CD14-positive monocyte (primary cell): ENCODE measurements around the gene TMTC2. TPM values are rescaled to one million over a fixed set of nuclear protein-coding genes. Genes with fewer than 3 reads are reported as not detected.

Source experiments
- DNase-seq, 3 donors: peaks; one replicate each; pipeline ENCODE4 v3.0.0-alpha.2; 2011 to 2022
- H2AFZ ChIP-seq: 2 replicates; pipeline ENCODE4 v1.6.0; 2012; ENCODE audit warnings: mild to moderate bottlenecking, low read depth, low read length, inconsistent platforms; ENCODE audit not compliant: insufficient read depth, poor library complexity, severe bottlenecking
- H3K27ac ChIP-seq, 2 donors: 1 replicate in 1 of 2; 2 replicates in 1 of 2; pipeline ENCODE4 v1.5.1; 2012 to 2013; ENCODE audit warnings: low read length in 2 of 2, control low read depth in 1 of 2, inconsistent platforms in 1 of 2, low read depth in 1 of 2, mild to moderate bottlenecking in 1 of 2
- H3K27me3 ChIP-seq, 2 donors: one replicate each; pipeline versions ENCODE4 v1.6.0 to v1.6.1; 2011 to 2013; ENCODE audit warnings: low read length in 2 of 2; ENCODE audit not compliant: control insufficient read depth in 2 of 2, insufficient read depth in 2 of 2
- H3K36me3 ChIP-seq, 2 donors: replicated peaks in 1 of 2; 1 replicate in 1 of 2; 2 replicates in 1 of 2; pipeline versions ENCODE4 v1.5.1 to v1.6.1; 2012 to 2013; ENCODE audit warnings: low read length in 2 of 2, control low read depth in 1 of 2, inconsistent platforms in 1 of 2, mild to moderate bottlenecking in 1 of 2; ENCODE audit not compliant: insufficient read depth in 2 of 2, control insufficient read depth in 1 of 2
- H3K4me1 ChIP-seq, 2 donors: 1 replicate in 1 of 2; 2 replicates in 1 of 2; pipeline versions ENCODE4 v1.5.1 to v1.6.1; 2012 to 2013; ENCODE audit warnings: low read length in 2 of 2, control low read depth in 1 of 2, inconsistent platforms in 1 of 2, mild to moderate bottlenecking in 1 of 2, moderate library complexity in 1 of 2; ENCODE audit not compliant: insufficient read depth in 2 of 2, control insufficient read depth in 1 of 2
- H3K4me2 ChIP-seq: replicated peaks from 2 replicates; pipeline ENCODE3; 2012; ENCODE audit warnings: low read length, moderate library complexity, mild to moderate bottlenecking; ENCODE audit not compliant: poor library complexity, severe bottlenecking; ENCODE audit errors: extremely low read depth
- H3K4me3 ChIP-seq, 3 experiments: fragments of 200-600 bp in 1 of 3; sonication (generic) in 1 of 3; replicated peaks in 1 of 3; 1 replicate in 2 of 3; 2 replicates in 1 of 3; pipeline ENCODE4 v1.5.1; 2011 to 2013; ENCODE audit warnings: low read length in 3 of 3, mild to moderate bottlenecking in 3 of 3, control low read depth in 2 of 3, low read depth in 2 of 3, inconsistent platforms in 1 of 3, moderate library complexity in 1 of 3
- H3K79me2 ChIP-seq: 2 replicates; pipeline ENCODE4 v1.6.0; 2012; ENCODE audit warnings: mild to moderate bottlenecking, control low read depth, inconsistent platforms, low read length, moderate library complexity; ENCODE audit not compliant: insufficient read depth
- H3K9ac ChIP-seq: 2 replicates; pipeline ENCODE4 v1.6.0; 2017; ENCODE audit warnings: low read length, mild to moderate bottlenecking; ENCODE audit not compliant: insufficient read depth, poor library complexity, severe bottlenecking
- H3K9me3 ChIP-seq, 2 donors: replicated peaks in 1 of 2; 1 replicate in 1 of 2; 2 replicates in 1 of 2; pipeline versions ENCODE4 v1.5.1 to v1.6.1; 2012 to 2013; ENCODE audit warnings: low read length in 2 of 2, control low read depth in 1 of 2; ENCODE audit not compliant: control insufficient read depth in 1 of 2, insufficient read depth in 1 of 2
- H4K20me1 ChIP-seq: 2 replicates; pipeline ENCODE4 v1.6.0; 2012; ENCODE audit warnings: mild to moderate bottlenecking, low read length, control low read depth, moderate library complexity; ENCODE audit not compliant: insufficient read depth
- H3K27ac Mint-ChIP-seq, 7 donors: one replicate each; pipeline ENCODE4 v1.8.0; 2020; ENCODE audit warnings: mild to moderate bottlenecking in 7 of 7, mixed read lengths in 7 of 7, moderate library complexity in 6 of 7, inconsistent platforms in 2 of 7
- H3K27me3 Mint-ChIP-seq, 3 donors: one replicate each; pipeline ENCODE4 v1.8.0; 2021 to 2022; ENCODE audit warnings: low read depth in 3 of 3, mild to moderate bottlenecking in 3 of 3, mixed read lengths in 3 of 3, moderate library complexity in 3 of 3, inconsistent platforms in 1 of 3
- H3K36me3 Mint-ChIP-seq, 2 donors: one replicate each; pipeline ENCODE4 v1.8.0; 2020; ENCODE audit warnings: mixed read lengths in 2 of 2, inconsistent platforms in 1 of 2, mild to moderate bottlenecking in 1 of 2
- H3K4me1 Mint-ChIP-seq: one replicate; pipeline ENCODE4 v1.8.0; 2020; ENCODE audit warnings: mild to moderate bottlenecking, mixed read lengths
- H3K4me3 Mint-ChIP-seq, 2 donors: one replicate each; pipeline ENCODE4 v1.8.0; 2020; ENCODE audit warnings: mild to moderate bottlenecking in 2 of 2, mixed read lengths in 2 of 2, moderate library complexity in 1 of 2
- H3K9me3 Mint-ChIP-seq, 7 donors: one replicate each; pipeline ENCODE4 v1.8.0; 2020 to 2022; ENCODE audit warnings: mixed read lengths in 7 of 7, mild to moderate bottlenecking in 6 of 7, moderate library complexity in 6 of 7, inconsistent platforms in 2 of 7
- WGBS: methylation state at CpG from one replicate; pipeline ENCODE4 v1.1.5; 2013; ENCODE audit warnings: missing lambda C conversion rate; ENCODE audit not compliant: insufficient coverage; 5-methylcytosine and 5-hydroxymethylcytosine counted together
- intact Hi-C, 2 donors: fragments of 100-400 bp; cut with micrococcal nuclease; formaldehyde crosslinking; loops; one replicate each; pipeline versions ENCODE4 v1.15.0 to v1.15.1; 2023
- polyA plus RNA-seq, 3 donors: library from polyadenylated mRNA; depleted of rRNA in 1 of 3; unstranded in 2 of 3; stranded (reverse) in 1 of 3; fragments of 300-500 nt in 2 of 3; fragments of >200 nt in 1 of 3; fragmentation: Illumina TruSeq in 2 of 3; gene quantifications; 1 replicate in 2 of 3; 2 replicates in 1 of 3; pipeline ENCODE4 v1.2.3, GENCODE V29; 2012 to 2021
- TF ChIP-seq, protein P1 (sequence below): fragments of 200-600 bp; IDR thresholded peaks from one replicate; pipeline ENCODE4 v1.8.0; 2022; ENCODE audit warnings: antibody characterized with exemption, mild to moderate bottlenecking

The TMTC2 gene
- polyA plus RNA-seq, 3 donors = 2.5 to 15.7 (median 3.3) TPM

DNA sequence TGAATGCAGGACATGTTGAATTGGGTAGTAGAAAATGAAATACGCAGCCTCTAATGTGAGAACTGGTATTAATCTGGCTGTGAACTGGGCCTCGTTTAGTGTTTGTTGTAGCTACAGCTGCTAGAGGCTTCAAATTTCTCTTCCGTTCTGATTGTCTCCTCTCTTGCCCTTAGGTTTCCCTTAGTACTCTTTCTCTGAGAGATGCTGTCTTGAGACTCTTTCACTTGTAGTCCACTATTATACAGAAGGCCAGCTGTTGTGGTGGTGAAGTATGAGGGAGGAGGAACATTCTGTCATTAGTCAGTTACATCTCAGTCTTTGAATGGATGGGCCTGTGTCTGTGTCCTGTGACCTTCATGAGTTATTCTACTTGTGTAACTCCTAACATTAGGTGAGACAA is 322.0 kb downstream of the TMTC2 start:
- H3K27ac ChIP-seq = no peak overlapping the region
- H3K4me3 ChIP-seq = no peak overlapping the region
- H3K9me3 ChIP-seq = peaks cover 23 to 30% of the 10 kb centered on the region in 2 donors
- H3K9me3 Mint-ChIP-seq = peaks cover 25 to 41% (median 36%) of the 10 kb centered on the region in 7 donors
- H3K4me3 Mint-ChIP-seq = no peak overlapping the region
- no peak overlapping the region for H2AFZ ChIP-seq
- no peak overlapping the region for H3K9ac ChIP-seq
- H3K36me3 ChIP-seq = peaks cover 33 to 66% of the 10 kb centered on the region in 2 donors
- no peak overlapping the region for H3K4me2 ChIP-seq
- 0% methylated on average over 1 of the region's 3 CpGs for WGBS
- no peaks in the 10 kb centered on the region for H3K27me3 Mint-ChIP-seq
- DNase-seq = no peak
- peaks cover 56 to 83% of the 10 kb centered on the region in 2 donors for H3K36me3 Mint-ChIP-seq
- no peaks in the 10 kb centered on the region for H4K20me1 ChIP-seq
- peaks cover 7% of the 10 kb centered on the region for H3K4me1 Mint-ChIP-seq
- H3K79me2 ChIP-seq = no peaks in the 10 kb centered on the region
- TF ChIP-seq, protein P1, sequence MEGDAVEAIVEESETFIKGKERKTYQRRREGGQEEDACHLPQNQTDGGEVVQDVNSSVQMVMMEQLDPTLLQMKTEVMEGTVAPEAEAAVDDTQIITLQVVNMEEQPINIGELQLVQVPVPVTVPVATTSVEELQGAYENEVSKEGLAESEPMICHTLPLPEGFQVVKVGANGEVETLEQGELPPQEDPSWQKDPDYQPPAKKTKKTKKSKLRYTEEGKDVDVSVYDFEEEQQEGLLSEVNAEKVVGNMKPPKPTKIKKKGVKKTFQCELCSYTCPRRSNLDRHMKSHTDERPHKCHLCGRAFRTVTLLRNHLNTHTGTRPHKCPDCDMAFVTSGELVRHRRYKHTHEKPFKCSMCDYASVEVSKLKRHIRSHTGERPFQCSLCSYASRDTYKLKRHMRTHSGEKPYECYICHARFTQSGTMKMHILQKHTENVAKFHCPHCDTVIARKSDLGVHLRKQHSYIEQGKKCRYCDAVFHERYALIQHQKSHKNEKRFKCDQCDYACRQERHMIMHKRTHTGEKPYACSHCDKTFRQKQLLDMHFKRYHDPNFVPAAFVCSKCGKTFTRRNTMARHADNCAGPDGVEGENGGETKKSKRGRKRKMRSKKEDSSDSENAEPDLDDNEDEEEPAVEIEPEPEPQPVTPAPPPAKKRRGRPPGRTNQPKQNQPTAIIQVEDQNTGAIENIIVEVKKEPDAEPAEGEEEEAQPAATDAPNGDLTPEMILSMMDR = no peak
- intact Hi-C loops = no loop called here
- H3K27me3 ChIP-seq = no peaks in the 10 kb centered on the region
- no peak overlapping the region for H3K27ac Mint-ChIP-seq
- H3K4me1 ChIP-seq = no peaks in the 10 kb centered on the region

DNA sequence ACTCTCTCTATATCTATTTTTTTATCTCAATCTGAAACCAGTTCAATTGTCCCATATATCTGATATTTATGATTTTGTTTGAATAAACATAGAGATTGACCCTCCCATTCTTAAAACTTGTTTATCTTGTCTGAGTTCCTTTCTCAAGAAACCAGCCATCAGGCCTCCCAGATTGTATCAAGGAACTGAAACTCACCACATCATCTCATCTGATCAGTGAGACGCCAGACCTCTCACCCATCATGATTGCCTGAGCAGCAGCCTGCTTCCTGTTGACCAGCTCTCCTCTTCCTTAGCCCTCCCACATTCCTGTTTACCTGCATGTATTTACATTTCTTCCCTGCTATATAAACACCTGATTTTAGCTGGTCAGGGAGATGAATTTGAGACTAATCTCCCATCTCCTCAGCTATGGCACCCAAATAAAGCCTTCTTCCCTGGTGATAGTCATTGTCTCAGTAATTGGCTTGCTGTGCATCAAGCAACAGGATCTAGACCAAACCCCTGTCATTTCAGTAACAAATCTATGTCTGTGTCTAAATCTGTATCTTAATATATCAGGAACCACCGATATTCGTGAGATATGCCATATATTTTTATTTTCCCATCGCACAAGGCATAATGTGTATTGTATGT is 323.6 kb downstream of the TMTC2 start:
- Mint-ChIP-seq H3K4me1 (peaks cover 3% of the 10 kb centered on the region), H3K4me3 (no peak overlapping the region), H3K27me3 (no peaks in the 10 kb centered on the region), H3K36me3 (peaks cover 55 to 80% of the 10 kb centered on the region in 2 donors), H3K27ac (peak overlapping the region in 2 of 7 donors; percentile 38 to 70), H3K9me3 (peaks cover 25 to 42% (median 33%) of the 10 kb centered on the region in 7 donors)
- Histone ChIP-seq H3K36me3 (peaks cover 37 to 63% of the 10 kb centered on the region in 2 donors), H3K27me3 (no peaks in the 10 kb centered on the region), H3K27ac (no peak overlapping the region), H2AFZ (no peak overlapping the region), H3K79me2 (no peaks in the 10 kb centered on the region), H3K9me3 (peaks cover 23 to 30% of the 10 kb centered on the region in 2 donors), H3K4me3 (peak overlapping the region in 1 of 3 experiments; percentile 21), H4K20me1 (no peaks in the 10 kb centered on the region), H3K9ac (no peak overlapping the region), H3K4me1 (peaks cover 0 to under 1% of the 10 kb centered on the region in 2 donors), H3K4me2 (no peak overlapping the region)
- no peak for DNase-seq
- intact Hi-C loops = no loop called here
- TF ChIP-seq, protein P1 = no peak
- WGBS = 0% methylated on average over 1 of the region's 4 CpGs
